Activated T-cell treated with anti-CD3 and anti-CD28 coated beads, Interleukin-2, amount 50 U/mL, for 48 hours (primary cell): ENCODE results near the gene GALNT2.

Experiments used
- DNase-seq, 2 experiments: peaks; one replicate each; pipeline ENCODE4 v3.0.0-alpha.2; 2020

The GALNT2 gene

DNA sequence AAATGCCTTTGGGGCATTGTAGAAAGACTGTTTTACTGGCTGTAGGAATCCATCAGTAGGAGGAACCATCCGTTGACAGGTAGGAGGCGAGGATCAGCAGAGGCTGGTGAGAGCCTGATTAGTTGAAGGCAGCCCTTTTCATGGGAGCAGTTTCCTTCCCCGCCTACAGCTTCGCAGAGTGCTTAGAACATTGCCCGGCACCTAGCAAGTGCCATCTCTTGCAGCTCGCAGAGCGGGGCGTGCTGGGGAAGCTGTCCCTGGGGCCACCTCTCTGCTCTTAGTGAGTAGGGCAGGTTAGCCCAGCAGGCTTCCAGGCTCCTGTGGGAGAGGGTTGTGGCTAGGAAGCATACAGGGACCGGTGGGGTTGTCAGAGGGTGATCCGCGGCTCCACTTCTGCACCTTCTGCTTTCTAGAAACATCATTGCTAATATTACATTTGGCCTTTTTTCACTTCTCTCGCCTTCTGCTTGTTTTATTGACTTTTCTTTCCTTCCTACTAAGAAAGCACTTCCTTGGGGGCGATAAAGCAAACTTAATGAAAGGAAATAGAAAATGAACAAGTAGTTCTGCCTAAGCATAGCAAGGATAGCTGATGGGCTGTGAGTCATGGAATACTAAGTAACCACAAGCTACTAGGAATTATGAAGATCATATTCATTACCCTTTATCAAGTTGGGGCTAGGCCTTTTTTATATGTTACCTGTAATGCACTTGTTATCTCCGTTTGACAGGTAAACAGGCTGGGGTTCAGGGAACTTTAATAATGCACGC, 176.7 kb downstream of the GALNT2 start:
- peak in 1 of 2 experiments; percentile 4 for DNase-seq

DNA sequence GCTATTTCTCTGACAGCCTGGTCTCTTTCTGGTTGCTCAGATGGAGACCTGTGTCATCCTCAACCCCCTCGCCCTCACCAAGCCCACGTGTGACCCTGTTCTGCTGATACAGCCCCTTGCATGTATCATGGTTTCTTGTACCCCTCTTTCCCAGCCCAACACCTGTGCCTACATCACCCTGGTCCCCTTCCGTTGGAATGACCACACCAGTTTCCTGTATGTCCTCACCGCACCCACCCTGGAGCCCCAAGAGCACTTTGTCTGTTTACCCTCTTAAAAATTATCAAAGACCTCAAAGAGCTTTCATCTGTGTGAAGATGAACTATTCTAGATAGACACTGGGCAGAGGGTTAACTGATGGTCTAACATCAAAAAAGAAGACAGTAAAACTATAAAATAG, 179.5 kb downstream of the GALNT2 start:
- DNase-seq, result no peak

DNA sequence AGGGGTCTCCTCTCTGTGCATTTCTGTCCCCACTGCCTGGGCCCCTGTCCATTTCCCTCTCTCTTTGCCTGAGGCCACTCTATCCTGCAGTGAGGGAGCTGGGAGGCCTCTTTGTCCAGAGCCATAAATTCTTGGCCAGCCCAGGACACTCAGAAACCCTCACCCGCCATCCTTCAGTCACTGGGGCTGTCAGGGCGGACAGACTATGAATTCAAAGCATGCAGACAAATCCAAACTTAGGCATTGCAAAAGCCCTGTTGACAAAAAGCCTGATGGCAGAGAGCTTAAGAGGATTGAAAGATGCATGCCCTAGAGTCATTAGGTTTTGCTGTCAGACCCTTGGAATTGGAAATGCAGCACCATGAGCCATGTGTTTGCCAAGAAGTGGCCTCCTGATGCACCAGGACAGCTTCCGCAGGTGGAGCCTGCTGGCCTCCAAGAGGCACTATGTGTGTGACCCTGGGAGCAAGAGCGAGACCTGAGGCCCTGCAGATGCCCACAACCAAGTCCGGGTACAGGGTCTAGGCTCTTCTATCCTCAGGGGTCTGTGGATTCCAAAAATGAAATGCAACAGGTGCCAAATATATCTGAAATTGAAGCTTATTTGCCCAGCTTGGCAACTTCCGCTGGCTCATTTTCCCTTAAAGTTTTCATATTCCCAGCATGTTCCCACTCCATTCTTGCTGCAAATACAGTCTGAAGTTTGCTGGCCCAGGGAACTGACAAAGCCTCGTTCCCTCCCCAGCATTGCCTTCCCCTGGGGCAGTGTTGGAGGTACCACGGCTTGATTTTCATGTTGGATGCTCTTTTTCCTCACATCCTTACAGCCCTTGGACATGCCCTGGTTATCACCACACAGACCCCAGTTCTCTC, 181.2 kb downstream of the GALNT2 start:
- DNase-seq, result peak; percentile 7 to 12

DNA sequence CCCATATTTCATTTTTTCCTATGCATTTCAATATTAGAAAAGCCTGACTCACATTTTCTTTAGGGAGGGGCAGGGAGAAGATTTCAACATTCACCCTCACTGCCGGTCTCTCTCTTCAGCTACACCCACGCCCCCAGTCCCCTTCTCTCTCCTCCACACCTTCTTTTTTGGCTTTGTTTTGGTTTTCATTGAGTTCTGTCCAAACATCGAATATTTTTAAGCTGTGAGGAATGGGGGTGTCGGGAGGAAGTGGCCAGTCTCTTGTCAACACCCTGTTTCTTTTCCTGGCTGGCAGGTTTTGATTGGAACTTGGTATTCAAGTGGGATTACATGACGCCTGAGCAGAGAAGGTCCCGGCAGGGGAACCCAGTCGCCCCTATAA, 181.8 kb downstream of the GALNT2 start:
- peak in 1 of 2 experiments; percentile 13 for DNase-seq

DNA sequence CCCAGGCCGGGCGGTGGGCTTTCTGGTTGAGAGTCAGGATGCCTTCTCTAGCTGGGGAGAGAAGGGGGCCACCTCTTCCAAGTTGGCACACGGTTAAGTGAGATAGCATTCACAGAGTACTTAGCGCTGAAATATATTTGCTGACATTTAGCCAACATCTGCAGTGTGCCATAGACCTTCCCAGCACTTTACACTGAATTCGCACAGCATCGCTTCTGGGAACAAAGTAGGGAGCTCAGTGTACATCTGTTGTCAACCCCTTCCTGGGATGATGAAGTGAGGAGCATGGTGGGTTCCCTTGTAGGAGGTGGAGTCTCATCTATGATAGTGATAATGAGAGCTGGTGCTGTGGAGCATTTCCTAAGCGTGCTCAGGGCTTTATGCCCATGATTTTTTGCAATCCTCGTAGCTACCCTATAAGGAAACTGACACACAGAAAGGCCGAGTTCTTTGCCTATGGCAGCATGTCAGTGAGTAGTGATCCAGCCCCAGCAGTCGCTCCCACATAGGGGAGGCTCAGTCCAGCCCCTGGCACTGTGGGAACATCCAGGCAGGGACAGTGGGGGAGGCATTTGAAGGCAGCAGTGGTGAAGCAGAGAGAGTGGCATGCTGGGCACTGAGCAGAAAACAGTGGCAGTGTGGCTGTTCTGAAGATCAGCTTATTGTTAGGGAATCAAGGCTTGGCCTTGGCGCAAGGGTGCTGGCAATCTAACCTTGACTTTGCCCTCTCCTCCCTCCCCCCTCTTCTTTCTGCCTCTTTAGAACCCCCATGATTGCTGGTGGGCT, 182.8 kb downstream of the GALNT2 start:
- peak in 1 of 2 experiments; percentile 12 for DNase-seq

DNA sequence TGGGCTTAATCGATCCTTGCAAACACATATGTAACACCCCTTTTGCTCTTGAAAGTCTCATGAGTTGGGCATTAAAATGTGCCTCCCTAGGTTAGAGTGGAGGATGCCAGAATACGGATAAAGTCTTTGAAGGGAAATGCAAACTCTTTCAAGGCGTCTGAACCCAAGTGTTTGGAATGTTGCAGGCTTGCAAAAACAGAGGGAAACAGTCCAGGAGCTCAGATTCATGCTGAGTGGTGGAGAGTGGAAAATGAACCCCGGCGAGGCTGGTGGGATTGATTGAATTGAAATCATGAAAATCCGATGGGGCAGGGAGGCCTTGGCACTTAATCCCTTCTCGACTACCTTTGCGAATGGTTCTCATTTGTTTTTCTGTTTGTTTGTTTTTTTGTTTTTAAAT, 183.6 kb downstream of the GALNT2 start:
- no peak for DNase-seq

DNA sequence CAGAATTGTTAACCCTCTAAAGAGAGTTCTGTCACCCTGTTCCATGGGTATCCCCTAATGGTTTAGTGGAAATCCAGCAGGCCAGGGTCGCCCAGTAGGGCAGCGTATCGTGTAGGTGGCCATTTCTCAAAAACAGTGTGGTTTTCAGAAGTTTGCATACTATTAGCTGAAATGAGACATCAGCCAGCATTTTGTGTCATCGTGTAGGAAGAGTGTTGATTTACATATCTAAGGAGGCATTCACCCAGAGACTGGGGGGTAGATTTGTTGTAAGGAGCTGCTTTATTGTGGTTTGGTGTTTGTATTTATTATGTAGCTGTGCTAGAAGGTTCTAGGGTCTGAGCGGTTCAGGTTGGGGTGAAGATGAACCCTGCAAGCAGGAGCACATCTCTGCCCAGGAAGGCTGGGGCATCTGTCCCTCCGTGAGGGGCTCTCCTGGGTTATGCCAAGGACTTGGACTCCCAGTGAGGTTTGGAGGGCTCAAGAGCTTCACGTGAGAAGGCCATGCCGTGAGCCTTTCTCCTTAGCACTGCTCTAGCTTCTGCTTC, 184.7 kb downstream of the GALNT2 start:
- peak; percentile 14 to 16 for DNase-seq

DNA sequence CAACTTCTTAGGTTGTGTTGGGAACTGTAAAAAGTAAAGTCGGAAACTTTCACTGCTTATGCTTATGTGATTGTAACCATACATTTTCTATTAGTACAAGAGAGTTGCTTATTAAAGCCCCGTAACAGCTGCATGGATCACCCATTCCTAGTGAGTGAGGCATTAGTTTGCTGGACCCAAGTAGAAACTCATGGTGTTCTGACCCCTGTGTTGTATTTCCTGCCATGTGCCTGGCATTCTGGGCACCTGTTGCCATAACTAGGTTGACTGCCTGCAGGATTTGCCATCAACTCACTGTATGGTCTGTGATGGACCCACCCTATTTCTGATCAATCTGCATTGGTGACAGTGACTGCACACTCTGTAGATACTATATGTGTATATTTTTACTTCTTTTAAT, 186.1 kb downstream of the GALNT2 start:
- peak in 1 of 2 experiments; percentile 3 for DNase-seq

DNA sequence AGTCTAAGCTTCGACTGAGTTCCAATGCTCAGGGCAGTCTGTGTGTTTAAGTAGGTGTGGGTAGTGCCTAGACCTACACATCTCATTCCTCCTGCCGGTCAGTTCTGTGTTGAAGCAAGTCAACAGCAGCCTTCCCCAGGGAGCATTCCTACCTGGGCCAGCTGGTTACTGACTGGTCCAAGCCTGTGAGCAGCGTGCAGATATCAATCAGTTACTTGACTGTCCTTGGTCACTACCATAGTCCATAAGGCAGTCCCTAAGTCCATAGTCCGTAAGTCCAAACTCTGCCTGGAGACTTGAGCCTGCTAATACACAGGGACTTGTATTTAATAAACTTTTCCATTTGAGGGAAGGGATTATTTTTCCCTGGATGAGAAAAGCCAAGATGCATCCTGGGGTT, 187.2 kb downstream of the GALNT2 start:
- DNase-seq, result peak; percentile 2 to 7

DNA sequence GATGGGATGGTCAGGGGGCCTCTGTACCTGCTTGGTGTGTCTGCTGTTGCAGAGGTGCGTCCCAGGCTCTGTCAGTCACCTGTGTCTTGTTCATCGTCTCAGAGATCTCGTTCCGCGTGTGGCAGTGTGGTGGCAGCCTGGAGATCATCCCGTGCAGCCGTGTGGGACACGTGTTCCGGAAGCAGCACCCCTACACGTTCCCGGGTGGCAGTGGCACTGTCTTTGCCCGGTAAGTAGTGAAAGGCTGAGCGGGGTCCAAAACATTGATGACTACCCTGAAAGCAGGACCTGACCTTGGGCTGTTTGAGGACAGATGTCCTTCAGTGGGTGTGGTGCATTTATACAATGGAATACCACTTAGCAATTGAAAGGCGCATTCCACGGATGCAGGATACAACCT, 188.1 kb downstream of the GALNT2 start:
- DNase-seq, result peak; percentile 0 to 3

DNA sequence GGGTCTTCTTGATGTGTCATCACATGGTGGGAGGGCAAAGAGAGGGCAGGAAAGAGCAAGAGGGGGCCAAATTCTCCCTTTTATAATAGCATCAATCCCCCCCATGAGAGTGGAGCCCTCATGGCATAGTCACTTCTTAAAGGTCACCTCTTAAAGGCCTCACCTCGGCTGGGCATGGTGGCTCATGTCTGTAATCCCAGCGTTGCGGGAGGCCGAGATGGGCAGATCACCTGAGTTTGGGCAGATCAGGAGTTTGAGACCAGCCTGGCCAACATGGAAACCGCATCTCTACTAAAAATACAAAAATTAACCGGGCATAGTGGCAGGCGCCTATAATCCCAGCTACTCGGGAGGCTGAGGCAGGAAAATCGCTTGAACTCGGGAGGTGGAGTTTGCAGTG, 189.0 kb downstream of the GALNT2 start:
- DNase-seq, result peak; percentile 5 to 7

DNA sequence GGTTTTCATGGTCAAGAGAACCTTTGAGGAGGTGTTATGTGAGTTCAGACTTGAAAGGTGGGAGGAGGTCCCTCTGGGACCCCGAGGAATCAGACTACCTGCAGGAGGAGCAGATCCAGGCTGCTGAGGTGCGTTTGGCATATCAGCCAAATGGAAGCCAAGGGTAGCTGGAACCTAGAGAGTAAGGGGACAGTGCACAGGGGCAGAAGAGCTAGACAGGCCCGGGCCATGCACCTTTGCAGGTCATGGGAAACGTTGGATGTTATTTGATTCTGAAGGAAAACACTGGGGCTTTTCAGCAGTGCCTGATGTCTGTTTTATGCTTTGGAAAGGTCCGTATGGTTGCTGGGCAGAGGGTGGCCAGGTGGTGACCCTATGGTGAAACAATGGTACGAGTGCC, 189.9 kb downstream of the GALNT2 start:
- DNase-seq, result peak; percentile 0 to 6

DNA sequence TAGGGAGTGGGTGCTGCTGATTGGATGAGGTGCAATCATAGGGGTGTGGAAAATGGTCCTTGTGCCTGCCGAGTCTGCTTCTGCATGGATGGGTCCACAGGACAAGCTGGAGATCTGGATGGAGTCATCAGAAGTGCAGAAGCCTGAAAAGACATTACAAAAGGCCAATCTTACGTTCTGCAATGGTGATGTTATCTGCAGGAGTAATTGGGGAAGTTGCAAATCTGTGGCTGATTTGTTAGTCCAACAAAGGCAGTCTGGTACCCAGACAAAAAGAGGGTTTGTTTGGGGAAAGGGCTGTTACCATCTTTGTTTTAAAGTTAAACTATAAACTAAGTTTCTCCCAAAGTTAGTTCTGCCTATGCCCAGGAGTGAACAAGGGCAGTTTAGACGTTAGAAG, 192.6 kb downstream of the GALNT2 start:
- no peak for DNase-seq

DNA sequence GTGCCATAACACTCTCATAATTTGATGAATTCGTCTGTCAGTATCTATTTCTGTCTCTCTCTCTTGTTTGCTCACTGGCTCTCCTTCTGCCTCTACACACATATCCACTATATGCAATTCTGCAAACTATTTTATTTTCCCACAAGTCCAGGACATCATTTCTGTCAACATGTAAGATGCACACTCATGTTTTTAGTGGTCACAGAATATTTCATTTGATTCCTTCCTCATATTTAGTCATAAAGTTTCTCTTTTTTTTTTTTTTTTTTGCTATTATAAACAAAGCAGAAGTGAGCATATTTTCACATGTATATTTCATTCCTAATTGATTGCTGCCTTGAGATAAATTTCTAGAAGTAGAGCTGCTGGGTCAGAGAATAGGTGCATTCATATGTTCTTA, 193.8 kb downstream of the GALNT2 start:
- no peak for DNase-seq

DNA sequence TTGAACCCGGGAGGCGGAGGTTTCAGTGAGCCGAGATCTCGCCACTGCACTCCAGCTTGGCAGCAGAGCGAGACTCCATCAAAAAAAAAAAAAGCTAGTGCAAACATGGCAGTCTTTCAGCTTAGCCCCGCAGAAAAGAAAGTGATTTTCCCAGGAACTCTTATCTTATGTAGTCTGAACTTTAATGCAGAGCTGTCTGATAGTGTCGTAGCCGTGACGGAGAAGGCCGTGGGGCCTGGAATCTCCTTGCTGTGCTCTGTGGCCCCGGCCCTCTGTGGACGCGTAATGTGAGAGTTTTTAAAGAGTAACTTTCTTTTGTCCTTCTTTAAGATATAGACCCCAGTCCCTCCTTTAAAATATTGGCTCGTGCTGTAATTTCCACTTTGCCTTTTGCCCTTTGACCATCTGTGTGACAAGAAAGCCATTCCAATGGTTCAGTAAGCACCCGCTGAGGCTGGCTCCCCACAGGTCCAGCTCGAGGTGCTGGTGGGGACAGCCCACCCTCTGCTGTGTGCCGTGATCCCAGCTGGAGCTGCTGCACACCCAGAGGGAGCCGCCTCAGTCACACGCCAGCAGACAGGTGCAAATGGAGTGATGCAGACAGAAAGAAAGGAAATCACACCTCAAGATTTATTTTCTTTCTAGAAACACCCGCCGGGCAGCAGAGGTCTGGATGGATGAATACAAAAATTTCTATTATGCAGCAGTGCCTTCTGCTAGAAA, 195.1 kb downstream of the GALNT2 start:
- DNase-seq, result no peak

DNA sequence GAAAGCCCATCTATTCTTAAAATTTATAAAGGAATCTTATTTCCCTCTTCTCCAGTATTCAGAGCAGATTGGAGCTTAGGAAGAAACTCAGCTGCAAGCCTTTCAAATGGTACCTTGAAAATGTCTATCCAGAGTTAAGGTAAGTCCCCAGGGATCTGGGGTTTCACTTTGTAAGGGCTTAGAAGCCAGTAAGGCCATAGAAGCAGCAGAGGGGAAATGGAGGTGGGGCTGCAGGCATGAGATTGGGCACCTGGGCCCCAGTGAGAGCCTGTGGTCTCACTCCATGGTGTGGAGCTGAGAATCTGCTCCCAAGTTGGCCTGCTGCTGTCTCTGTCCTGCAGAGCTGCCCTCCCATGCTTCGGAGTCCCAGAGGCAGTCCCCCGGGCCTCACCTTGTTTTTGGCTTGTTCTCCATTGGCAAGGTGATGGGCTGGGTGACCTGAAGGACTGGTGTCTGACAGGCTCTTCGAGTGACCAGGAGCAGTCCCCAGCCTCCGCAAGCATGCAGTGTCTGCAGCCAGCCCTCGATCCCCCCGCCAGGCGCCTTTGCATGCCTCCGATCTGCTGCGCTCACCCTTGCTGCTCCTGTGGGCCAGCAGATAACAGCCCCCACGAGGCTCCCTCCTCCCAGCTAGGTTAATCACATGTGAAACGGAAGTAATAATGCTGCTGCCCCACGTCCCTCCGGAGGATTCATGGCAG, 196.0 kb downstream of the GALNT2 start:
- peak in 1 of 2 experiments; percentile 9 for DNase-seq

DNA sequence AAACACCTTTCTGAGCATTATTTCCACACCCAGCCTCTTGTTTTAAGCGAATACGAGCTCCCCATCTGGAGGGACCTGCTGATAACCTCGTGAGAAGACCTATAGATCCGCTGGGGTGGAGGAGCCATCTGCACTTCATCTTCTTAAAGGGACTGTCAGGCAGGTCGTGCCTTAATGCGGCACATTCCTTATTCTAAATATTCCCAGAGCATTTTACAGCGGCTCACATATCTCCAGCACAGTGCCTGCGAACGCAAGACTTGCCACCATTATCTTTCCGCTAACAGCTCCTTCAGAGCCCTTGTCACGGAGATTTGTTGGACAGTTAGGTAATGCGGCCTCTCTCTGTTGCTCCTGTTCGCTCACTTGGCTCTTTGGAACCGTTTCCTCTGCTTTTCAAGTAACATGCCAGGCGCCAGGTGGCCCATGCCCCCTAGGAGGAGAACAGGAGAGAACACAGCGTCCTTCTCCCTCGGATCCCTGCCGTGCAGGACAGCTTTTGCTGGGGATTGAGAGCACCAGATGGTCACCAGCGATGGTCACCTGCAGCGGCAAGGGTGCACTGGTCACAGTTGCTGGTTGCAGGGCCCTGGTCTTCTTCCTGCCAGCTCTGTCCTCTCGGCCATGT, 196.6 kb downstream of the GALNT2 start:
- DNase-seq, result peak in 1 of 2 experiments; percentile 13

DNA sequence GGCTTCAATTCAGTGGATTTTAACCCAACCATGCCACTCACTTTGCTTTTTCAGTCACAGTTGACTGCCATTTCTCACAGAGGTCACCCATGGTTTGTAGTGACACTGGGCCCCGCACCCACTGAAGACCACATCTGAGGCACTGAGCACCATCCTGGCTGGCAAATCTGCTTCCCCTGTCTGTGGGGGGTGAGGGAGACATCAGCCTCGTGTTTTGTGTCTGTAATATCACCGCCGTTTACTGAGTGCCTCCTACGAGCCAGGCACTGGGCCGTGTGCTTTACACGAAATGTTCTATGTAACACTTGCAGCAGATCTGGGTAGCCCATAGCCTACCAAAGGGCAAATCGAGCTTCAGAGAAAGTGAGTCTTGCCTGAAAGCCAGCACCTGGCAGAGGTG, 197.3 kb downstream of the GALNT2 start:
- peak in 1 of 2 experiments; percentile 7 for DNase-seq

DNA sequence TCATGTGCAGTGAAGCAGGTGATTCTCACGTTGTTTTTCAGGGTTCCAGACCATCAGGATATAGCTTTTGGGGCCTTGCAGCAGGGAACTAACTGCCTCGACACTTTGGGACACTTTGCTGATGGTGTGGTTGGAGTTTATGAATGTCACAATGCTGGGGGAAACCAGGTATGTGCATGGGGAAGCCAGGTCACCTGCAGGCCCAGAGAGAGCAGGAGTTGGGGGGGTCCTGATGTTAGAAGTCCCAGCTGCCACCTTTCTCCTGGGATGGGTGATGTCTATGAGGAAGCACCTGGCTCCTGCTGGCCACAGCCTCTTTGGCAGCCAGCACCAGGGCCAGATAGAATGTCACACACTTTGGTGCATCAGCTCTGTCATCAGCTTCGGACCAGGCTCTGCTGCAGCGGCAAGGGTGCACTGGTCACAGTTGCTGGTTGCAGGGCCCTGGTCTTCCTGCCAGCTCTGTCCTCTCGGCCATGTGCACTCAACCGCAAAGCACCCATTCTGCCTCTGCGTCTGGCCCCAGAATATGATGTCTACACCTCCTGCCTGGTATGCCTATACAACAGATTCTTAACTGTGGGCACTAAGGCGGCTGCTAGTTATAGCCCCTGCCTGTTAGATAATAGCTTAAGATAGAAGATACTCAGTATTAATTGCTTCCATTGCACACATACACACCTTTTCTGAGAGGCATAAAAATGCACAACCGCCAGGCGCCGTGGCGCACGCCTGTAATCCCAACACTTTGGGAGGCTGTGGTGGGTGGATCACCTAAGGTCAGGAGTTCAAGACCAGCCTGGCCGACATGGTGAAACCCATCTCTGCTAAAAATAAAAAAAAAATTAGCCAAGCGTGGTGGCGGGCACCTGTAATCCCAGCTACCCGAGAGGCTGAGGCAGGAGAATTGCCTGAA, 198.4 kb downstream of the GALNT2 start:
- no peak for DNase-seq

DNA sequence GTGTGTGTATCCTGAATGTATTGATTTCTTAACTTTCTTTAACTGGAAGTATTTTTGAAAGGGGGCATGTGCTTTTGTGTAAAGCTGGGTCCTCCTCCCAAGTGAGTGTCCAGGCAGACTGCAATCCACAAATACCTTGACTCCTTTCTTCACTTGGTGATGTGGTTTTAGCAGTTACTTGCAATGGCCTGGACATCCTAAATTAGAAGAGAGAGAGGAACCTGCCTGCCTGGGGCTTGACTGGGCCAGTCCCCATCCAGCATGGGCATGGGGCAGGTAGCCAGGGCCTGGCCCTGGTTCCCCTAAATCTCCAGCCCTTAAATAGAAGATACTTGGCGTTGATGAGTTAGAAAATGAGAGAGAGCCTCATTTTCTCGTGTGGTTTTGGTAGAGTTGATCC, 199.4 kb downstream of the GALNT2 start:
- DNase-seq, result no peak
